ENCODE results near the gene MAML2.

The MAML2 gene

GRCh38 chr11:96238563-96239135, 104.3 kb downstream of the MAML2 start:
- TF ChIP-seq CTCF (conservative IDR thresholded peaks at IDR 0.05; ENCODE audit: control insufficient read depth, insufficient read depth, low read depth, low read length) = no peak
- H3K4me3 ChIP-seq (ENCODE audit: control insufficient read depth, low read depth, low read length) = no peak overlapping the region
- peak; percentile 69 for DNase-seq (ENCODE audit: low read depth)

- no peak for TF ChIP-seq CTCF (conservative IDR thresholded peaks at IDR 0.05; ENCODE audit: control insufficient read depth, insufficient read depth, low read depth, low read length)
- no peak for DNase-seq (ENCODE audit: low read depth)
- no peak overlapping the region for H3K4me3 ChIP-seq (ENCODE audit: control insufficient read depth, low read depth, low read length)
Observed at GRCh38 chr11:96237766-96238266, 105.2 kb downstream of the MAML2 start.

GRCh38 chr11:96235751-96236150, 107.2 kb downstream of the MAML2 start:
- TF ChIP-seq CTCF (conservative IDR thresholded peaks at IDR 0.05; ENCODE audit: control insufficient read depth, insufficient read depth, low read depth, low read length) = no peak
- H3K4me3 ChIP-seq (ENCODE audit: control insufficient read depth, low read depth, low read length) = no peak overlapping the region
- no peak for DNase-seq (ENCODE audit: low read depth)

- TF ChIP-seq CTCF (conservative IDR thresholded peaks at IDR 0.05; ENCODE audit: control insufficient read depth, insufficient read depth, low read depth, low read length) = no peak
- DNase-seq (ENCODE audit: low read depth) = no peak
- no peak overlapping the region for H3K4me3 ChIP-seq (ENCODE audit: control insufficient read depth, low read depth, low read length)
Observed at GRCh38 chr11:96234866-96235441, 108.0 kb downstream of the MAML2 start.

GRCh38 chr11:96232132-96232531, 110.9 kb downstream of the MAML2 start:
- no peak overlapping the region for H3K4me3 ChIP-seq (ENCODE audit: control insufficient read depth, low read depth, low read length)
- DNase-seq (ENCODE audit: low read depth) = no peak
- TF ChIP-seq CTCF (conservative IDR thresholded peaks at IDR 0.05; ENCODE audit: control insufficient read depth, insufficient read depth, low read depth, low read length) = no peak

GRCh38 chr11:96230686-96231085, 112.3 kb downstream of the MAML2 start:
- DNase-seq (ENCODE audit: low read depth) = no peak
- TF ChIP-seq CTCF (conservative IDR thresholded peaks at IDR 0.05; ENCODE audit: control insufficient read depth, insufficient read depth, low read depth, low read length) = no peak

More at GRCh38 chr11:96230686-96231085, 112.3 kb downstream of the MAML2 start:
- no peak overlapping the region for H3K4me3 ChIP-seq (ENCODE audit: control insufficient read depth, low read depth, low read length)
